Ovary (tissue), 9 donors: ENCODE results near the gene ADAMTS20. TPM values are rescaled to one million over a fixed set of nuclear protein-coding genes. Genes with fewer than 3 reads are reported as not detected.
"Not testable (repeated sequence)": the region's sequence is repeated elsewhere in the genome, so short reads cannot be mapped to it uniquely, and the experiment has no call there.

Source experiments
- DNase-seq, 5 donors: peaks; one replicate each; pipeline ENCODE4 v3.0.0-alpha.2; 2019 to 2020
- H3K27ac ChIP-seq, 2 donors: fragments of 200-600 bp; one replicate each; pipeline versions ENCODE4 v1.5.1 to v1.8.0; 2019 to 2022
- H3K27me3 ChIP-seq: fragments of 200-600 bp; one replicate; pipeline ENCODE4 v1.8.0; 2022
- H3K36me3 ChIP-seq: fragments of 200-600 bp; sonication (generic); one replicate; pipeline ENCODE4 v1.5.1; 2019
- H3K4me1 ChIP-seq: one replicate; pipeline ENCODE4 v1.8.1; 2013; ENCODE audit warnings: mild to moderate bottlenecking, moderate library complexity; ENCODE audit not compliant: insufficient read depth
- H3K4me3 ChIP-seq: fragments of 200-600 bp; sonication (generic); one replicate; pipeline ENCODE4 v1.5.1; 2017
- H3K9me3 ChIP-seq, 2 donors: fragments of 200-600 bp in 1 of 2; sonication (generic) in 1 of 2; one replicate each; pipeline versions ENCODE4 v1.5.1 to v1.8.1; 2013 to 2019; ENCODE audit warnings: mild to moderate bottlenecking in 1 of 2, moderate library complexity in 1 of 2
- EP300 ChIP-seq: sonication (generic); formaldehyde crosslinking; IDR thresholded peaks from one replicate; pipeline ENCODE4 v1.6.1; 2017; ENCODE audit warnings: antibody characterized with exemption
- POLR2A ChIP-seq: fragments of 450-650 bp; IDR thresholded peaks from one replicate; pipeline ENCODE4 v1.6.1; 2017; ENCODE audit warnings: antibody characterized with exemption, mild to moderate bottlenecking, moderate library complexity
- WGBS, 3 donors: extraction: QIAGEN DNeasy Blood & Tissue Kit in 1 of 3; methylation state at CpG; one replicate each; pipeline versions ENCODE4 v1.1.5 to v1.1.7; 2013 to 2017; 5-methylcytosine and 5-hydroxymethylcytosine counted together
- intact Hi-C, 4 donors: fragments of 100-400 bp; cut with DNase I; formaldehyde crosslinking; loops; one replicate each; pipeline versions ENCODE4 v1.11.0 to v1.15.1; 2022 to 2023
- polyA plus RNA-seq, 2 donors: library from polyadenylated mRNA; stranded (reverse); fragments of 200-250 nt in 1 of 2; fragments of 350-450 nt in 1 of 2; fragmentation: Illumina TruSeq in 1 of 2; extraction: RNeasy Lipid Tissue Mini Kit (QIAGEN cat#74804) in 1 of 2; gene quantifications; one replicate each; pipeline ENCODE4 v1.2.3, GENCODE V29; 2013 to 2014
- total RNA-seq, 7 donors: library from RNA; depleted of rRNA in 2 of 7; stranded (reverse); fragments of >200 nt in 2 of 7; fragmentation: NEBNext Ultra II Directional in 3 of 7; extraction: Animal tissue kit (Norgen Biotek cat#: 25700) in 3 of 7; gene quantifications; one replicate each; pipeline versions ENCODE4 v1.1.0 to v1.2.4, GENCODE V29; 2016 to 2023
- TF ChIP-seq, protein P1 (sequence below), 3 donors: fragments of 450-650 bp in 2 of 3; fragments of 200-600 bp in 1 of 3; IDR thresholded peaks; one replicate each; pipeline versions ENCODE4 v1.5.1 to v1.8.0; 2016 to 2022; ENCODE audit warnings: antibody characterized with exemption in 3 of 3, mild to moderate bottlenecking in 1 of 3
- donor health status: DM: no; HTN: no; CAD: no; lungs with moderate emphysema.
- donor health status: DM: no; HTN: no; CAD: no.
- donor health status: Bipolar disorder and iron deficiency.
- donor health status: DM: yes; HTN: yes; CAD: no.
- donor health status: DM: no; HTN: no; CAD: no.
- donor health status: DM: yes; HTN: yes; CAD: no.

ADAMTS20 gene
- total and polyA plus RNA-seq, 9 donors = 0.23 TPM; not detected in 8

GRCh38 chr12:43378448-43378847, 173.6 kb downstream of the ADAMTS20 start:
- no peak overlapping the region for H3K27ac ChIP-seq
- H3K27me3 ChIP-seq = no peaks in the 10 kb centered on the region
- no peak for DNase-seq
- no peaks in the 10 kb centered on the region for H3K9me3 ChIP-seq
- intact Hi-C loops = no loop called here
- no peaks in the 10 kb centered on the region for H3K4me1 ChIP-seq
- TF ChIP-seq EP300 (no peak), POLR2A (no peak)
- TF ChIP-seq, protein P1, sequence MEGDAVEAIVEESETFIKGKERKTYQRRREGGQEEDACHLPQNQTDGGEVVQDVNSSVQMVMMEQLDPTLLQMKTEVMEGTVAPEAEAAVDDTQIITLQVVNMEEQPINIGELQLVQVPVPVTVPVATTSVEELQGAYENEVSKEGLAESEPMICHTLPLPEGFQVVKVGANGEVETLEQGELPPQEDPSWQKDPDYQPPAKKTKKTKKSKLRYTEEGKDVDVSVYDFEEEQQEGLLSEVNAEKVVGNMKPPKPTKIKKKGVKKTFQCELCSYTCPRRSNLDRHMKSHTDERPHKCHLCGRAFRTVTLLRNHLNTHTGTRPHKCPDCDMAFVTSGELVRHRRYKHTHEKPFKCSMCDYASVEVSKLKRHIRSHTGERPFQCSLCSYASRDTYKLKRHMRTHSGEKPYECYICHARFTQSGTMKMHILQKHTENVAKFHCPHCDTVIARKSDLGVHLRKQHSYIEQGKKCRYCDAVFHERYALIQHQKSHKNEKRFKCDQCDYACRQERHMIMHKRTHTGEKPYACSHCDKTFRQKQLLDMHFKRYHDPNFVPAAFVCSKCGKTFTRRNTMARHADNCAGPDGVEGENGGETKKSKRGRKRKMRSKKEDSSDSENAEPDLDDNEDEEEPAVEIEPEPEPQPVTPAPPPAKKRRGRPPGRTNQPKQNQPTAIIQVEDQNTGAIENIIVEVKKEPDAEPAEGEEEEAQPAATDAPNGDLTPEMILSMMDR (IDR thresholded peaks at IDR 0.05) = no peak
- H3K4me3 ChIP-seq = no peak overlapping the region
- no peaks in the 10 kb centered on the region for H3K36me3 ChIP-seq

GRCh38 chr12:43370263-43370662, 181.7 kb downstream of the ADAMTS20 start:
- TF ChIP-seq POLR2A (no peak), EP300 (no peak)
- TF ChIP-seq, protein P1 (IDR thresholded peaks at IDR 0.05) = no peak
- 75 to 87% (median 86%) methylated on average over 1 of the region's 1 CpG for WGBS, 3 donors
- Histone ChIP-seq H3K9me3 (no peaks in the 10 kb centered on the region), H3K4me3 (no peak overlapping the region), H3K4me1 (no peaks in the 10 kb centered on the region), H3K36me3 (no peaks in the 10 kb centered on the region), H3K27ac (no peak overlapping the region), H3K27me3 (no peaks in the 10 kb centered on the region)
- intact Hi-C loops = no loop called here
- no peak for DNase-seq

DNA sequence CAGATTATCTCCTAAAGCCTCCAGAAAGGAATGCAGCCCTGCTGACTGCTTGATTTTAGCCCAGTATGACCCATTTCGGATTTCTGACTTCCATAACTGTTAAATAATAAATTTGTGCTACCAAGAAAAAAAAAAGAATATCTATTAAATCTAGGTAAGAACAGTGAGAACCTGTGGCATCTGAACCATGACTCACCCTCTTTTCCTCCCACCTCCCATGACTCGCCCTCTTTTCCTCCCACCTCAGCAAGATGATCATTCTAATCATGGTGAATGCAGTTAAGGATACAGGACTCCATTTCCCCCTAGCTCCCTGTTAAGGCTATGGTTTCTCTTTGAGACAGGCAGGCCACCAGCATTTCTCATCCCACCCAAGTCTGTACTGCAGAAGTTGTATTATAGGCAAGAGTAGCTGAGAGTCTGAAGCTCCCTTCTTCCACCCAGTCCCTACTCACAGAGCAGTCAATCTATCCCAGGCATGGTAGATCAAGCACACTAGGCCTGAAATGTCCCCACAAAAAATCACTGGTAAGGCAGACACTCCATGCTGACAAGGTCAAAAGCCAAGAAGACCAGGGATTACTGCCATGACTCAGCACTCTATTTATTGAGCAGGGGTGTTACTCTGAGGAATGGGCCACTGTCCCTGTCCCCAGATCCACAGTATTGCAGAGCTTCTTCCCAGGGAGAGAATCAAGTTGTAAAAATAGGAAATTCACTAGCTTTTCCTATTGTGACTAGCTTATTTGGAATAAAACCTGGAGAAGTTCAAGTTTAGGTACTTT, 188.9 kb downstream of the ADAMTS20 start:
- TF ChIP-seq EP300 (no peak), POLR2A (no peak)
- TF ChIP-seq, protein P1 (IDR thresholded peaks at IDR 0.05) = no peak
- 81 to 91% (median 86%) methylated on average over 2 of the region's 2 CpGs for WGBS, 3 donors
- Histone ChIP-seq H3K36me3 (no peaks in the 10 kb centered on the region), H3K9me3 (no peaks in the 10 kb centered on the region), H3K4me3 (no peak overlapping the region), H3K27ac (no peak overlapping the region), H3K4me1 (no peaks in the 10 kb centered on the region), H3K27me3 (no peaks in the 10 kb centered on the region)
- no peak for DNase-seq
- intact Hi-C loops = no loop called here

DNA sequence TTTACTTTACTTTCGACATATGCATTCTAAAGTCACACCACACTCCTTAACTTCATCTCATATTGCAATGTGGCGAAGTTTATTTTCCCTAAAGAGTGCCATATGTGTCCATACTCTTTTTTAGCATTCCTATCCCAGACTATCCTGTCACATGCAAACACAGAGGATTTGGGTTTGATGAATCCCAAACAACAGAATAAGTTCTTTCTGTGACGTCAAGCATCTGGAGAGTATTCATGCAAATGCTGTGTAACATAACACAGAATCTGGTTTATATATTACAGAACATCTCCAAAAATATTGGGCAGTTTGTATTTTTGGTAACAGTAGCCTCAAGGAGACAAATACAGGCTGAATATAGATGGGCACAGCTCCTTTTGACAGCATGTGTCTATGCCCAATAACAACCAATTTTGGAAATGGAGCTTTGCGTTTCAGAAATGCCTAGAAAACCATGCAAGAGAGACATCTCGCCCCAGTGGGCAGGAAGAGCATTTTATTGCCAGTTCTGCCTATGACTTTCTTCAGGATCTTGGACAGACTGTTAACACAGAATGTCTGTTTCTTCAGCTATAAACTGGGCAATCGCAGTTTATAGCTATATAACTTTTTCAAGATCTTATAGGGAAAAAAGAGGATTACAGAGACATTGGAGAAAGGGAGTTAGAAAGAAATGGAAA, 190.8 kb downstream of the ADAMTS20 start:
- no peak overlapping the region for H3K4me3 ChIP-seq
- H3K36me3 ChIP-seq = no peaks in the 10 kb centered on the region
- intact Hi-C loops = no loop called here
- no peak overlapping the region for H3K27ac ChIP-seq
- H3K27me3 ChIP-seq = no peaks in the 10 kb centered on the region
- no peak for DNase-seq
- TF ChIP-seq, protein P1 (IDR thresholded peaks at IDR 0.05) = no peak
- TF ChIP-seq POLR2A = no peak
- no peak for TF ChIP-seq EP300
- H3K4me1 ChIP-seq = no peaks in the 10 kb centered on the region
- H3K9me3 ChIP-seq = no peaks in the 10 kb centered on the region
- 76 to 80% (median 76%) methylated on average over 6 of the region's 6 CpGs for WGBS, 3 donors

GRCh38 chr12:43360001-43360400, 192.0 kb downstream of the ADAMTS20 start:
- H3K27me3 ChIP-seq, intact Hi-C loops, DNase-seq, H3K4me3 ChIP-seq, H3K4me1 ChIP-seq, H3K27ac ChIP-seq, H3K36me3 ChIP-seq, H3K9me3 ChIP-seq: not testable (repeated sequence)
- 93 to 94% (median 93%) methylated on average over 10 of the region's 10 CpGs for WGBS, 3 donors
